Neural cell (in vitro differentiated cells): ENCODE data around the gene CLTB. TPM values are rescaled to one million over a fixed set of nuclear protein-coding genes. Genes with fewer than 3 reads are reported as not detected.

Experiments used
- H2AFZ ChIP-seq: fragments of 200-600, 300-800 bp; sonication (generic), shearing (Covaris generic); 2 replicates; pipeline ENCODE4 v1.6.0; 2014; ENCODE audit warnings: low read depth, mild to moderate bottlenecking, antibody characterized with exemption, low read length, moderate library complexity
- H3F3A ChIP-seq: fragments of 200-600 bp; shearing (Covaris generic); 2 replicates; pipeline ENCODE4 v1.6.1; 2016; ENCODE audit warnings: mild to moderate bottlenecking, moderate library complexity, mixed read lengths, antibody characterized with exemption, low read length; ENCODE audit not compliant: insufficient read depth, poor library complexity, severe bottlenecking
- H3K27ac ChIP-seq: fragments of 200-600, 300-800 bp; sonication (generic), shearing (Covaris generic); 2 replicates; pipeline ENCODE4 v1.5.1; 2014; ENCODE audit warnings: mild to moderate bottlenecking, low read length, moderate library complexity
- H3K27me3 ChIP-seq: fragments of 300-800, 200-600 bp; sonication (generic), shearing (Covaris generic); 2 replicates; pipeline ENCODE4 v1.6.0; 2014; ENCODE audit warnings: mild to moderate bottlenecking, low read depth, low read length, moderate library complexity; ENCODE audit not compliant: insufficient read depth
- H3K36me3 ChIP-seq: fragments of 300-800, 200-600 bp; sonication (generic), shearing (Covaris generic); 2 replicates; pipeline ENCODE4 v1.5.1; 2014; ENCODE audit warnings: mild to moderate bottlenecking, antibody characterized with exemption, low read length, moderate library complexity; ENCODE audit not compliant: insufficient read depth
- H3K4me2 ChIP-seq: fragments of 300-800, 200-600 bp; sonication (generic), shearing (Covaris generic); 2 replicates; pipeline ENCODE4 v1.6.0; 2014; ENCODE audit warnings: mild to moderate bottlenecking, low read length
- H3K4me3 ChIP-seq: fragments of 300-800, 200-600 bp; sonication (generic), shearing (Covaris generic); 2 replicates; pipeline ENCODE4 v1.5.1; 2014; ENCODE audit warnings: mild to moderate bottlenecking, low read length, moderate library complexity
- H3K79me2 ChIP-seq: fragments of 200-600 bp; shearing (Covaris generic); replicated peaks from 2 replicates; pipeline ENCODE4 v1.6.0; 2014; ENCODE audit warnings: mild to moderate bottlenecking, low read length, moderate library complexity; ENCODE audit not compliant: insufficient read depth
- H3K9ac ChIP-seq: fragments of 300-800, 200-600 bp; sonication (generic), shearing (Covaris generic); 2 replicates; pipeline ENCODE4 v1.6.1; 2016; ENCODE audit warnings: mild to moderate bottlenecking, low read length, mixed read lengths
- H3K9me2 ChIP-seq: fragments of 200-600 bp; shearing (Covaris generic); 2 replicates; pipeline ENCODE4 v1.6.1; 2016; ENCODE audit warnings: mild to moderate bottlenecking, low read length, mixed read lengths; ENCODE audit not compliant: insufficient read depth
- H3K9me3 ChIP-seq: fragments of 200-600, 300-800 bp; sonication (generic), shearing (Covaris generic); 2 replicates; pipeline ENCODE4 v1.6.1; 2016; ENCODE audit warnings: mild to moderate bottlenecking, mixed run types, low read length, moderate library complexity, mixed read lengths
- H4K20me1 ChIP-seq: fragments of 200-600 bp; shearing (Covaris generic); 2 replicates; pipeline ENCODE4 v1.6.1; 2016; ENCODE audit warnings: mild to moderate bottlenecking, mixed run types; ENCODE audit not compliant: insufficient read depth
- CTCF ChIP-seq: fragments of 450-650 bp; IDR thresholded peaks from 2 replicates; pipeline ENCODE4 v1.5.1; 2014; ENCODE audit warnings: antibody characterized with exemption, mild to moderate bottlenecking, moderate library complexity; ENCODE audit not compliant: poor library complexity, severe bottlenecking
- EP300 ChIP-seq: fragments of 450-650 bp; conservative IDR thresholded peaks from 2 replicates; pipeline ENCODE4 v1.6.1; 2014; ENCODE audit warnings: antibody characterized with exemption, mild to moderate bottlenecking, moderate library complexity; ENCODE audit not compliant: poor library complexity, severe bottlenecking
- EZH2 ChIP-seq: fragments of 200-600, 300-800 bp; shearing (Covaris generic), sonication (generic); IDR thresholded peaks from 2 replicates; pipeline ENCODE4 v1.6.1; 2014; ENCODE audit warnings: antibody characterized with exemption, low read length, borderline replicate concordance, mild to moderate bottlenecking; ENCODE audit not compliant: insufficient read depth, poor library complexity, severe bottlenecking
- MXI1 ChIP-seq: fragments of 450-650 bp; conservative IDR thresholded peaks from 2 replicates; pipeline ENCODE4 v1.6.1; 2014; ENCODE audit warnings: antibody characterized with exemption, mild to moderate bottlenecking; ENCODE audit not compliant: poor library complexity, severe bottlenecking
- POLR2AphosphoS5 ChIP-seq: IDR thresholded peaks from 2 replicates; pipeline ENCODE4 v1.6.1; 2012
- RAD21 ChIP-seq: fragments of 450-650 bp; conservative IDR thresholded peaks from 2 replicates; pipeline ENCODE4 v1.6.1; 2014; ENCODE audit warnings: antibody characterized with exemption, mild to moderate bottlenecking, moderate library complexity
- REST ChIP-seq: IDR thresholded peaks from 2 replicates; pipeline ENCODE4 v1.6.1; 2012; ENCODE audit warnings: borderline replicate concordance
- SMC3 ChIP-seq: fragments of 450-650 bp; conservative IDR thresholded peaks from 2 replicates; pipeline ENCODE4 v1.6.1; 2014; ENCODE audit warnings: antibody characterized with exemption, mild to moderate bottlenecking, moderate library complexity; ENCODE audit not compliant: poor library complexity
- TAF1 ChIP-seq: IDR thresholded peaks from 2 replicates; pipeline ENCODE4 v1.6.1; 2012; ENCODE audit warnings: low read depth
- polyA plus RNA-seq: library from polyadenylated mRNA; depleted of rRNA; stranded (reverse); fragments of >200 nt; gene quantifications from 2 replicates; pipeline ENCODE4 v1.2.3, GENCODE V29; 2014

CLTB gene
- polyA plus RNA-seq, 1 donor from 2014 or later: 239 TPM

GRCh38 chr5:176454724-176455394, 38.5 kb upstream of the CLTB start:
- Histone ChIP-seq H2AFZ (no peak overlapping the region), H3K9ac (no peak overlapping the region), H3K79me2 (peaks cover 36% of the 10 kb centered on the region), H3K4me2 (no peak overlapping the region), H3K9me3 (no peaks in the 10 kb centered on the region), H3K9me2 (no peaks in the 10 kb centered on the region), H3F3A (no peaks in the 10 kb centered on the region), H3K27ac (no peak overlapping the region), H3K4me3 (no peak overlapping the region), H3K27me3 (no peaks in the 10 kb centered on the region), H3K36me3 (no peaks in the 10 kb centered on the region), H4K20me1 (no peaks in the 10 kb centered on the region)
- no peak for TF ChIP-seq RAD21
- no peak for TF ChIP-seq CTCF
- TF ChIP-seq MXI1: no peak

GRCh38 chr5:176450077-176450476, 33.7 kb upstream of the CLTB start:
- TF ChIP-seq EZH2 (no peak), SMC3 (no peak), RAD21 (no peak), CTCF (no peak), REST (no peak), EP300 (no peak), TAF1 (no peak), POLR2AphosphoS5 (no peak), MXI1 (no peak)
- peak overlapping the region; percentile 91 for H3K4me3 ChIP-seq
- no peaks in the 10 kb centered on the region for H4K20me1 ChIP-seq
- H3F3A ChIP-seq: peaks cover 4% of the 10 kb centered on the region
- H2AFZ ChIP-seq: no peak overlapping the region
- H3K36me3 ChIP-seq: no peaks in the 10 kb centered on the region
- H3K27me3 ChIP-seq: no peaks in the 10 kb centered on the region
- no peaks in the 10 kb centered on the region for H3K9me2 ChIP-seq
- H3K9ac ChIP-seq: no peak overlapping the region
- H3K79me2 ChIP-seq: peaks cover 34% of the 10 kb centered on the region
- H3K9me3 ChIP-seq: no peaks in the 10 kb centered on the region
- H3K4me2 ChIP-seq: peak overlapping the region; percentile 38
- H3K27ac ChIP-seq: no peak overlapping the region
